Mesothelial cell of epicardium (in vitro differentiated cells): ENCODE data around the gene TSNAXIP1. TPM values are rescaled to one million over a fixed set of nuclear protein-coding genes. Genes with fewer than 3 reads are reported as not detected.

Experiments used
- DNase-seq, 2 experiments: peaks; one replicate each; pipeline ENCODE4 v3.0.0; 2021; ENCODE audit warnings: low spot score in 2 of 2; ENCODE audit not compliant: unreplicated experiment in 2 of 2
- H3K27ac Mint-ChIP-seq: 2 replicates; pipeline ENCODE4 v1.8.0; 2021; ENCODE audit warnings: mixed read lengths
- H3K27me3 Mint-ChIP-seq: 2 replicates; pipeline ENCODE4 v1.8.0; 2021; ENCODE audit warnings: low read depth, mixed read lengths
- H3K36me3 Mint-ChIP-seq: 2 replicates; pipeline ENCODE4 v1.8.0; 2021; ENCODE audit warnings: mixed read lengths
- H3K4me1 Mint-ChIP-seq: 2 replicates; pipeline ENCODE4 v1.8.0; 2021; ENCODE audit warnings: mixed read lengths
- H3K4me3 Mint-ChIP-seq: 2 replicates; pipeline ENCODE4 v1.8.0; 2021; ENCODE audit warnings: mild to moderate bottlenecking, moderate library complexity, mixed read lengths
- H3K9me3 Mint-ChIP-seq: 2 replicates; pipeline ENCODE4 v1.8.0; 2021; ENCODE audit warnings: mixed read lengths
- total RNA-seq: library from RNA; stranded (reverse); gene quantifications from 3 replicates; pipeline ENCODE4 v1.2.1, GENCODE V29; 2021
- TF ChIP-seq, protein P1 (sequence below): fragments of 200-600 bp; sonication (generic); IDR thresholded peaks from one replicate; pipeline ENCODE4 v1.5.0; 2021; ENCODE audit warnings: antibody characterized with exemption; ENCODE audit not compliant: unreplicated experiment

TSNAXIP1 gene
- total RNA-seq, 1 donor from 2014 or later = 4.8 TPM

DNA sequence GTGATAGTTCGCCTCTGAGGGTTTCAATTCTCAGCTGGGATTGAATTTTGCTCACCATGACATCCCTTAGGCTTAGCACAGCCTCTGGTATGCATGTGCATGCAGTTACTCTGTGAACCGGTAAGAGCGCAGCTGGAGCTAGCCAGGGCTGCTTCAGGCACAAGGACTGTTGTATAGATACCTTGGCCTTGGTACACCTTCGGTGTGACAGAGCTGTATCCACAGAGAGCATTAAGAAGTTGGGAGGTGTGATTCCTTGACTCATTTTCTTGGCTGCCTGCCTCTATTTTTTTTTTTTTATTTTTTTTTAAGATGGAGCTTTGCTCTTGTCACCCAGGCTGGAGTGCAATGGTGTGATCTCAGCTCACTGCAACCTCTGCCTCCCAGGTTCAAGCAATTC is 37.8 kb downstream of the TSNAXIP1 start:
- peaks cover 50% of the 10 kb centered on the region for H3K4me1 Mint-ChIP-seq
- peak overlapping the region; percentile 96 for H3K4me3 Mint-ChIP-seq
- H3K27ac Mint-ChIP-seq = peak overlapping the region; percentile 64
- H3K27me3 Mint-ChIP-seq = no peaks in the 10 kb centered on the region
- no peaks in the 10 kb centered on the region for H3K9me3 Mint-ChIP-seq
- no peaks in the 10 kb centered on the region for H3K36me3 Mint-ChIP-seq
- DNase-seq = no peak
- TF ChIP-seq, protein P1, sequence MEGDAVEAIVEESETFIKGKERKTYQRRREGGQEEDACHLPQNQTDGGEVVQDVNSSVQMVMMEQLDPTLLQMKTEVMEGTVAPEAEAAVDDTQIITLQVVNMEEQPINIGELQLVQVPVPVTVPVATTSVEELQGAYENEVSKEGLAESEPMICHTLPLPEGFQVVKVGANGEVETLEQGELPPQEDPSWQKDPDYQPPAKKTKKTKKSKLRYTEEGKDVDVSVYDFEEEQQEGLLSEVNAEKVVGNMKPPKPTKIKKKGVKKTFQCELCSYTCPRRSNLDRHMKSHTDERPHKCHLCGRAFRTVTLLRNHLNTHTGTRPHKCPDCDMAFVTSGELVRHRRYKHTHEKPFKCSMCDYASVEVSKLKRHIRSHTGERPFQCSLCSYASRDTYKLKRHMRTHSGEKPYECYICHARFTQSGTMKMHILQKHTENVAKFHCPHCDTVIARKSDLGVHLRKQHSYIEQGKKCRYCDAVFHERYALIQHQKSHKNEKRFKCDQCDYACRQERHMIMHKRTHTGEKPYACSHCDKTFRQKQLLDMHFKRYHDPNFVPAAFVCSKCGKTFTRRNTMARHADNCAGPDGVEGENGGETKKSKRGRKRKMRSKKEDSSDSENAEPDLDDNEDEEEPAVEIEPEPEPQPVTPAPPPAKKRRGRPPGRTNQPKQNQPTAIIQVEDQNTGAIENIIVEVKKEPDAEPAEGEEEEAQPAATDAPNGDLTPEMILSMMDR = no peak

DNA sequence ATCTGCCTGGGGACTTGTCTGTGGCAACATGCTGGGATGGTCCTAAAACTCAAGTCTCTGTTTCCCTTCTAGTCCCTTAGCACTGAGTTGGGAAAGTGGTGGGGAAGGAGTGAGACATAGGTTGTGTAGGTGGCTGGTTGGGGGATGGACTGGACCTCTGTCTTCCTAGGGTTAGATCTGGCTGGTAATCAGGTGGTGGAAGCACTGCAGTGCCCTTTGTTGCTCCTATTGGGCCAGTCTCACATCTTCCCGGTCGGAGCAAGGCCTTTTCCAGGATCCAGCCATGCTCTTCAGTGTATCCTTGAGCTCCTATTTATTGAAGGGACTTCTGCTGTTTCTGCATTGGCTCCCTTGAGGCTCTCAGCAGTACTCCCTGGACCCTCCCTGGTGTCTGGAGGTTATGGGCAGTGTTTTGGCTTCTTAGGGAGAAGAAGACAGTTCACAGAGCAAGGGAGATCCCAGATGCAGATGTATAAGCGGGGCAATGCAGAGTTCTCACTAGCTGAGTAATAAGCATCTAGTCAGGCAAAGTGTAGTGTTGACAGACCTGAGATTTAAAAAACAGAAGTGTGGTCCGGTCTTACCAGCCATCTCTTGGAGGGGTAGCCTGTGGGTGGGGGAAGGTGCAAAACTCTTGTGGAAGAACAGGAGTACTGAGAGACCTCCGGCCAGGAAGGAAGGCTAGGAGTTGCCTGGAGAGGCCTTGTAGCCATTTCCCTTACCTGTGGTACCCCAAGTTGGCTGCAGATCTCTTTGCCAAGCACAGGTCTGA is 38.8 kb downstream of the TSNAXIP1 start:
- Mint-ChIP-seq H3K4me3 (peak overlapping the region; percentile 81), H3K27ac (peak overlapping the region; percentile 97), H3K4me1 (peaks cover 50% of the 10 kb centered on the region), H3K27me3 (no peaks in the 10 kb centered on the region), H3K36me3 (peaks cover 3% of the 10 kb centered on the region), H3K9me3 (no peaks in the 10 kb centered on the region)
- TF ChIP-seq, protein P1 = no peak
- DNase-seq = no peak

DNA sequence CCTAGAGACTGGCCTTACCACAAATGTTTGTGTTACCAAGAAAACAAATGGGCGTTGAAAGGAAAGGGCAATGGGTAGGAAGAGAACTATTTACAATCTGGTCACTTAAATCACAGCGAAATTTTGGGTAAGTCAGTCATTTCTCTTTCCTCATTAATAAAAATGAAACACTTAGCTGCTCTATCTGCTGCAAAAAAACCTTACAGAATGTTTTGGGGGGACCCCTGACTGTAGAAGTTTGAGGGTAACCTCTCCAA is 39.3 kb downstream of the TSNAXIP1 start:
- TF ChIP-seq, protein P1 = no peak
- peaks cover 3% of the 10 kb centered on the region for H3K36me3 Mint-ChIP-seq
- peak overlapping the region; percentile 97 for H3K27ac Mint-ChIP-seq
- H3K4me1 Mint-ChIP-seq = peaks cover 50% of the 10 kb centered on the region
- no peaks in the 10 kb centered on the region for H3K27me3 Mint-ChIP-seq
- H3K9me3 Mint-ChIP-seq = no peaks in the 10 kb centered on the region
- H3K4me3 Mint-ChIP-seq = peak overlapping the region; percentile 81
- DNase-seq = no peak

DNA sequence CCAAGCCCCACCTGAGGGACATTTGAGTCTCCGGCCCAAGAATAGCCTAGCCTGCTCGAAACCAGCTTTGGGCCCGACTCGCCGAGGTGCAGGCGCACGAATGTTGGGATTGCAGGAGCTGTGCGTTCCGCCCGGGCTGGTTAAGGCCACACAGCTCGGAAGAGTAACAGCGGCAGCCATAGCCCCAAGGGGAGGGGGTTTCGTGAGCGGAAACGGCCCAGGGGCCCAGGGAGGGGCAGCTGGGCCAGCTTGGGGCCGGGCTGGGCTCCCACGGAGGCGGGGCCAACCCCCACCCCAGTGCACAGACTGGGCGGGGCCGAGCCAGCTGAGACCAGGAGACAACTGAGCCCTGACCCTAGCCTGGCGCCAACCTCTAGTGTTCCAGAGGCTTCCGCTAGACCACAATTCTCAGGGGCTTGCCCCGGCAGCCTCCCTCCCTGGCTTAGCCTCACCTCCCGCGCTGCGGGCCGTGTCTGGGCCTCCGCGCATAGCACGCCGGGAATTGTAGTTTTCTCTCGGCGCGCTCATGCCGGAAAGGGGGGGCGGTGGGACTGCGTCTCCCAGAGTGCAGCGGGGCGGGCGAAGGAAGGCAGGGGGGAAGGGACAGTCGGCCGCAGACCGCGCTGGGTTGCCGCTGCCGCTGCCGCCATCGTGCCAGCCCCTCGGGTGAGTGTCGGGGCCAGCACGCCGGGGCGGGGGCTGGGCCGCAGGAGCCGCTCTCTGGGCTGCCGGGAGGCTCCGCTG is 39.8 kb downstream of the TSNAXIP1 start, which contains the start of gene NUTF2:
Gene NUTF2, plus strand, starts transcription at position 614 of the 744 bp plus-strand sequence. CDS start 18,198 bp downstream, outside the sequence.
- peaks cover 3% of the 10 kb centered on the region for H3K36me3 Mint-ChIP-seq
- peak within 1 kb of the TSS; percentile 81 for H3K4me3 Mint-ChIP-seq
- H3K27me3 Mint-ChIP-seq = no peaks in the 10 kb centered on the region
- peak; percentile 94 to 95 for DNase-seq
- no peaks in the 10 kb centered on the region for H3K9me3 Mint-ChIP-seq
- H3K27ac Mint-ChIP-seq = peak within 1 kb of the TSS; percentile 98
- TF ChIP-seq, protein P1 = no peak
- peaks cover 46% of the 10 kb centered on the region for H3K4me1 Mint-ChIP-seq

DNA sequence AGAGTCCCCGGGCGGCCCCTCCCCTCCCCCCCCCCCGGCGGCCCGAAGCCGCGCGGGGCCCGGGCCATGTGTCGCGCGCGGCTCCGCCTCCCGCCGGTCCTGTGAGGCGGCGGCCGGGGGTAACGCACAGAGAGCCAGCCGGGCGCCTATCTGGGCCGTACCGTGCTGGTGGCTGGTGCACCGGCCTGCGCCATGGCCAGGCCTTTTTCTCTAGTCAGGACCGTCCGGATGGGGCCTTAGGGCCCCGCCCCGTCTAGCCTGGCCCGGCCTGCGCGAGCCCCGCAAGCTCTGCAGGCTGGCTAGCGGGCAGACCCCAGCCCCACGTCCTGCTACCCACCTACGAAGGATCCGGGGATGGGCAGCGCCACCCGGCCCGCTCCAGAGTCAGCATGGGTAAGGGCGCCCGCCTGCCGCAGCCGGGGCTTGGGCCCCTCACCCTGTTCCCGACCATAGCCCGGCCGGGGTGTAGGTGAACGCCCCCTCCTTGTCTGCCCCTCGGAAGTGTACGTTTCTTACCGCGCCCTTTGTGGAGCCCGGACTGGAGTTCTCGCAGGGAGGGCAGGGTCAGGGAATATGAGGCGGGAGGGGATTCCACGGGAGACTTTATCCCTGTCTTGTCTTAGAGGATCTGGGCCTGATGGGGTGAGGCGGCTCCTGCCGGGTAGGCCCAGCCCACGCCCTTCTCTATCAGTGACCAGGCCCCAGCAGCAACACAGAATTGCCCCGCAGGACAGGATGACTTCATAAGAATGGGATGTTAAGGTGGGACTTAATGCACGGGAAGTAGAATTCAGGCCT is 40.6 kb downstream of the TSNAXIP1 start, which contains the start of gene CENPT:
Gene CENPT, minus strand, starts transcription at position 630 of the 798 bp plus-strand sequence. CDS start 13,834 bp downstream, outside the sequence.
- peak in 1 of 2 experiments; percentile 59 for DNase-seq
- H3K36me3 Mint-ChIP-seq = peaks cover 3% of the 10 kb centered on the region
- H3K4me3 Mint-ChIP-seq = peak within 1 kb of the TSS; percentile 81
- H3K27me3 Mint-ChIP-seq = no peaks in the 10 kb centered on the region
- H3K27ac Mint-ChIP-seq = peak within 1 kb of the TSS; percentile 98
- TF ChIP-seq, protein P1 = no peak
- H3K4me1 Mint-ChIP-seq = peaks cover 44% of the 10 kb centered on the region
- H3K9me3 Mint-ChIP-seq = no peaks in the 10 kb centered on the region
